GM18507 (cell line): Measurements from ENCODE around the gene PSMD5.

ENCODE experiments used
- DNase-seq: peaks from one replicate; pipeline ENCODE4 v3.0.0; 2011; ENCODE audit warnings: low read depth; ENCODE audit not compliant: insufficient read length; ENCODE audit errors: extremely low spot score
- FAIRE-seq: peaks from 2 replicates; lab custom pipeline; 2011; peaks lifted over from hg19 to GRCh38; lab: Jason Lieb, UNC

The PSMD5 gene

DNA sequence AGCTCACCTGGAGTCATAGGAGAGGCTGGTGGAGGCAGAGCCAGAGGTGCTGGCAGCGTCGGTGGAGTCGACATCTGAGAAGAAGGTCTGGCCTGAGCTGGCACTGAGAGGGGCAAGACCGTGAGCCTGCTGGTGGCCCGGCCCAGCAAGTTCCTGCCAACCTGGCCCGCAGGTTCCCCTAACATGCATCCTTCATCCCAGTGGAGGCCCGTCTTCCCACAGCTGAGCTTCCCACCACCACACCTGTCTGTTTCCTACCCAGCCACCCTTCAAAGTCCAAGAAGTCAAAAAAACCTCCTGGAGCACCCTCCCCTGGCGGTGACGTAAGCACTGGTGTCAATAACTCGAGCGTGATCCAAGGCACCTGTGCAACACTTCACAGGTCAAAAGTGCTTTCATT, 17.4 kb upstream of the PSMD5 start:
- no peak for FAIRE-seq
- DNase-seq = no peak

DNA sequence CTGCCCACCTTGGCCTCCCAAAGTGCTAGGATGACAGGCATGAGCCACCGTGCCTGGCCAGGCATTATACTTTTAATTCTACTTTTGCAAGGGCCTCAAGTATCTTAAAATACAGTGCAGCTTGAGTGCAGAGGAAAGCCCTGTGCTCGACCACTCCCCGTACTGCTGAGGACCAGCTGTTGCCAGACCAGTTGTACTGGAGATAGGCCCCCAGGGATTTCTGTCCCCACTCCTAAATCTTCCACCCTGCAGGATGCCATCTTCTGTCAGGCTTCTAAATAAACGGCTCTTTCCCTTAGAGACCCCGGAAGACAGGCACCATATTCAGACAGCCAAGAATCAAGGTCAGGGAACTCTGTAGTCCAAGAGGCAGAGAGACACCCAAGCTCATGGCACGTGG, 16.6 kb upstream of the PSMD5 start:
- no peak for FAIRE-seq

DNA sequence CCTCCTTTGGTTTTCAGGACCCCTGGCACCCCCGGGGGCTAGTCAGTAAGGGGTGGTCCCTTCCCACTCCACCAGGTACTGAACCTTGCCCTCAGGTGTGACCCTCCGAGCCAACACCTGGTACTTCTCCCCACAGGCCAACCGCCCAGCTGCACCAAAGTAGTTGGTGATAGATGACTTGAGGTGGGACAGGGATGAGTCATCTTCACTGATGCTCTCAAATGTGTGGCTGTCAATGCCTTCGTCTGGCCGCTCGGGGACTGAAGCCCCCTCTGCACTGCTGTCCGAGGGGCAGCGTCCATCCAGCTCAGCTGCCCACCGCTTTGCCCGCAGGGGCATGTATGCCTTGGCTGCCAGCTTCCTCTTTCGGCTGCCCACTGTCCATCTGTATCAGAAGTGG, 15.2 kb upstream of the PSMD5 start:
- DNase-seq (no peak), FAIRE-seq (no peak)

More for the DNA sequence above, 16.6 kb upstream of the PSMD5 start:
- DNase-seq = no peak

DNA sequence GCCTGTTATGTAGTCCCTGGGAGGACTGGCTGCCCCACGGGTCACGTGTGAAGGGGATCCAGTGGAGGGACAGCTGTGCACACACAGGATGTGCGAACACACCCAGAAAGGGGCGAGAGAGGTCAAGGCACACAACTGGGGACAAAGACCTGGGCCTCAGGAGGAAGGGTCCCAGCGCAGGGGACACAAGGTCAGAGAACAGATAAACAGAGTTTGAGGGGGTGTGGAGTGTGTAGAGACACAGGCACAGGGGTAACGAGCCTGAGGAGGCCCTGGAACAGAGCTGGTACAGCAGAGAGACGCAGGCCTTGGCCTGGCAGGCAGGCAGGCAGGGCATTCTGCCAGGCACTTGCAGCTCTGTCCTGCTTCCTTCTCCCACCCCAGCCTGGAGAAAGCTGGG, 14.8 kb upstream of the PSMD5 start:
- no peak for DNase-seq
- no peak for FAIRE-seq

DNA sequence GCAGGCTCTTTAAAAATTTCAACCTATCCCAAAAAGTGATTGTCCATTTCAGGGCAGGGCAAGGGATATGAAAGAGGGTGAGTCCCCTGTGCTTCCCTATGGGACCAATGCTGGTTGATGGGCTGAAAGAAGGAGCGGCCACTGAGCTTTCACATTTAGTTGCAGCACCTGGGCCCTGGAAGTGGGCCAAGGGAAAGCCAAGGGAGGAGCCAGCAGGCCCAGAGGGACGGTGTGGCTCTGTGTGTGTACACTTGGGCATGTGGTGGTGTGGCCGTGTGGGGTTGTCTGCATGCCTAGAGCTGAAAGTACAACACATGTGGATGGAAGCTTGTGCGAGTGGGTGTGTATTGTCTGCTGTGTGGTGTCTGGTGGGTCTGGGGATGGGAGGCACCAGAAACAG, 14.0 kb upstream of the PSMD5 start:
- DNase-seq = no peak
- no peak for FAIRE-seq

DNA sequence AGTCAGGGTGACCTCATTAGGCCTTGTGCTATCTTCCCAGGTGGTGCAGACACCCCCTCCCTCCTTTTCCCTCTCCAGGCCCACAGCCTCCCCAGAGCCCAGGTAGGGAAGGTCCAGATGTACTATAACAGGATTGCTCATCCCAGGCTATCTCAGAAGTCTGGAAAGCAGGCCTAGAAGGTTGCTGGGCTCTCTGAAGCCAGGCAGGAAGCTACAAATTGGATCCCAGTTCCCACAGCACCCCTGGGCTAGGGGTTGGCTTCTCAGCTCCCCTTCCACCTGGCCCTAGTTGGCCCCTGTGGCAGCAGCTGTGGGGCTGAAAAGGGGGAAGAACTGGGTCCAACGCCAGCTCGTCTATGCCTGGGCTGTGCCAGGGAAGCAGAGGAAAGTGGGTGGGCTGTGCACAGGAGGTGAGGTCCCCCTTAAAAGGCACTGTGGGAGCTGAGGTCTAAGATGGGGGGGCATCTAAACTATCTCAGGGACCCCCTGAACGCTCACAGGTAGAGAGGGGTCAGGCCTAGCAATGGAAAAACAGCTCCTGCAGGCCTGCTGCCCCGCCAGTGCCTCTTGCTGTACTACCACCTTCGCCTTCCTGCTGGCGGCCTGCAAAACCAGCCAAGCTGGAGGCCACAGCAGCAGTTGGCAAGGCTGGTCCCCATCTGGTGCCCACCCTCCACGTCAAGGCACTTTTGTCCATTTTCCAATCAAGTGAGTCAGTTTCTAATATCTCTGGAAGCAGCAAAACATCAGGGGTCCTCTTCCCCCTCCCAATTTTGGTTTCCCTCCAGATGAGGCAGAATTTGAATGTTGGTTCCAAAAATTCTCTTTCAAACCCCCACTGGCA, 13.3 kb upstream of the PSMD5 start:
- no peak for FAIRE-seq
- DNase-seq = no peak

DNA sequence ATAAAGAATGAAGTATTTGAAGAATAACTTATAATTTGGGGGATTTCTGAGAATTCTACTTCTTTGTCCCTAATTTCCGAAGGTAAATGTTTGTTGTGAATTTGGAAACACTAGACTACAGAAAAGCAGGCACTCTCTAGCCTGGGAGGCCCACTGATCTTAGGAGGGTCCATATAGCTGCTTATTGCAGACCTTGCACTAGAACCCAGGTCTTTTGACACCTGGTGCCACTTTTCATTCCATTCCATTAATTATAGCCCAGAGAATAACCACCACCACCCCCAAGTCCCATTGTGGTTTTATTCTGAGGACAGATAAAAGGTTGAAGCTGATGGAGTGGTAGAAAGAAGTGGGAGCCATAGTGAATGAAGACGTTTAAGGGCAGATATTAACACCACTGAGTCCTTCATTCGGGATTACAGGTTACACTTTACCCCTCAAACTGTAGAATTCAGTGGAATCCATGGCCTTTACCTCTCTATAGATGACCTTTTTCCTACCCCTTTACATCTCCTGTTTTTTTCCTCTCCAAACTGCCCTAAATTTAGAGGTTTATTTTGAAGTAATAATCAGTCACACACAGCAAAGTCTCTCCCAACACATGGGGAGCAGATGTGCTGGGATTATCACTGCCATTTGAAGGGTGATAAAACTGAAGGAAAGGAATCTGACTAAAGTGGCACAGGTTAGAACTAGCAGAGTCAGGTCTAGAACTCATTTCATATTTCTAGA, 12.0 kb upstream of the PSMD5 start:
- no peak for DNase-seq
- no peak for FAIRE-seq

DNA sequence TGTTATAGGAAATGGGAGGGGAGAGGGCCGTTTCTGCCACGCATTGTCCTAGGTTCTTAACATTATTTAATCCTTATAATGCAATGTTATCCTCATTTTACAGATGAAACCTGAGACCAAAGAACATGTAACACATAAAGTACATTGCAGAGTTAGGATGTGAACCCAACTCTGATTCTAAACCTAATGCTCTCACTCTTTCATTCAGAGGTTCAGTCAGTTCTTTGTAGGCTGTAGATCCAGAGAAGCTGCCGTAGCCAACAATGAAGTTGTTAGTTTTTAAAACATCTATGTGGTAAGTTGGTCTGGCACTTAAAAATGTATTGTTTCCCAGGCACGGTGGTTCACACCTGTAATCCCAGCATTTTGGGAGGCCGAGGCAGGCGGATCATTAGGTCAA, 10.5 kb upstream of the PSMD5 start:
- FAIRE-seq = no peak
- no peak for DNase-seq

DNA sequence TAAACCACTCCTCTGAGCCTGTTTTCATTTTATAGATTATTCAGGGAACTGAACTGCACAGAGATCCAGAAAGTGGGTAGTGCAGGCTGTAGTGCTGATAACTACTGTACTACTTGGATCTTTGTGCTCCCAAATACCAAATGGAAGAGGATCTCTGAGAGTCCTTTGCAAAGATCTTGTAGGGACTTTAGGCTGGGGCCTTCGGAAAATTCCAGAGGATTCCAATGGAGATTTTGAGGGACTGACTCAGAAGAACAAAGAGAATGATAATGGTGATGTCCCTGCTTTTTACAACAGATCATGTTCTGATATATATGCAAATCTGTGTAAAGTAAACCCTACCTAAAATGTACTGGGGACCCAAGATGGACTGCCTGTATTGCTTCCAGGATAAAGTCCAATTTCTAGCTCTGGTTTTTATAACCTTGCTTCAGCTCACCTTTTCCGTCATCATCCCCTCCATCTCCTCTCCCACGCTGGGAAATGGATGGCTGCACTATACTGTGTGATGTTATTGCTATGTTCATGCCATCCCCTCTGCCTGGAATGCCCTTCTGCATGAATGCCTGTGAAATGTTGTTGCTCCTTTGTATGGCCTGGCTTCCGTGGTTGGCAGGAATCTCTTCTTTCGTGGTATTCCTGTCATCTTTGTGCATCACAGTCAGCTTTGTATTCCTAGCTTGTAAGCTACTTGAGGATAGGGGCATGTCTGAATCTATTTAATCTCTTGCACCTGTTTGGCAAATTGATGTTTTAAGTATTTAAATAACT, 9.7 kb upstream of the PSMD5 start:
- FAIRE-seq = no peak
- no peak for DNase-seq

DNA sequence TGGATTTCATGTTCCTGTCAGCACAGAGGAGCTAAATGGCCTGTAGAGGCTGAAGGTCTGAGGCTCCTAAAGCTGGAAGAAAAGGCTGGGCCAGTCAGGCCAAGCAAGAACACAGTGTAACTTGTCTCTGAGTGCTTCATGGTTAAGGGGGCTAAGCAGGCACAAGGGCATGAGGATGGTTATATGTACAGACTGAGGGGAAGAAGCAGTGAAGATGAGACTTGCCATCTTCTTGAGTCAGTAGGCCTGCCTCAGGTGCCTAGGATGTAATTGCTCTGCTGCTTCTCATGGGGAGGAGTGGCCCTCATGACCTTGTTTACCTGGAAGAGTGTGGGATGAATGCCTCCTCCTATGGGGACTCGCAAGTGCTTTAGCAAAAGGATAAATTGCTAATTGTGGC, 8.7 kb upstream of the PSMD5 start:
- DNase-seq (no peak), FAIRE-seq (no peak)

DNA sequence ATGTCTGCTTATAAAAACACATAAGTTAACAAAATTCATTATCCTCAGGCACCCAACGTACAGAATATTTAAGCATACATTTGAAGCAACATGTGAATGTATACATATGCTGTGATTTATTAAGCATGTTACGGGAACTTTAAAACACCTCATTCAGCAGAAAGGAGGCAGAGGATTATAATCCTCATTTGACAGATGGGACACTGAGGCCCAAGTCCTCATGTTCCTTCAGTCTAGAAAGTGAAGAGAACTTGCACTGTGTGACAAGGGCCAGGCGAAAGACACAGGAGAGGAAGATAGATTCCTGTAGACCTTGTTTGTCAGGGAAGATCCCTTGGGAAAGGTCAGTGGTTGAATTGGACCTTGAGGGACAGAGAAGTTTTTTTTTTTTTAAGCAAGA, 7.6 kb upstream of the PSMD5 start:
- no peak for DNase-seq
- no peak for FAIRE-seq

DNA sequence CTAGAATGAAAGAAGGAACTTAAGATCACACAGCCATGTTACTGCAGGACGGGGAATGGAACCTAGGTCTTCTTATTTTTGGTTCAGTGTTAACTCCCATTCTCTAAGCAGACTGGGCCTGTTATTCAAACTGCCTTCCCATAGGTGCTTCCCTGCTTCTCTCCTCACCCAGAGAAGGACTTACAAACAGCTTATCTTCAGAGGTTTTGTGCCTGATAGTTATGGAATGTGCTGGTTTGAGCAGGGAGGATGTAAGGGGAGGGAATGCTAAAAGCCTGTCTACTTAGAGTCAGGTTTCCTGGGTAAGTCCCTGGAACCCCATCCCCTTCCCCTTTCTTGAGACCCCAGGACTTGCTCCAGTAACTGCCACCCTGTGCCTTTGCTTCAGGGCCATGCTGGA, 4.2 kb upstream of the PSMD5 start:
- DNase-seq = no peak
- no peak for FAIRE-seq

DNA sequence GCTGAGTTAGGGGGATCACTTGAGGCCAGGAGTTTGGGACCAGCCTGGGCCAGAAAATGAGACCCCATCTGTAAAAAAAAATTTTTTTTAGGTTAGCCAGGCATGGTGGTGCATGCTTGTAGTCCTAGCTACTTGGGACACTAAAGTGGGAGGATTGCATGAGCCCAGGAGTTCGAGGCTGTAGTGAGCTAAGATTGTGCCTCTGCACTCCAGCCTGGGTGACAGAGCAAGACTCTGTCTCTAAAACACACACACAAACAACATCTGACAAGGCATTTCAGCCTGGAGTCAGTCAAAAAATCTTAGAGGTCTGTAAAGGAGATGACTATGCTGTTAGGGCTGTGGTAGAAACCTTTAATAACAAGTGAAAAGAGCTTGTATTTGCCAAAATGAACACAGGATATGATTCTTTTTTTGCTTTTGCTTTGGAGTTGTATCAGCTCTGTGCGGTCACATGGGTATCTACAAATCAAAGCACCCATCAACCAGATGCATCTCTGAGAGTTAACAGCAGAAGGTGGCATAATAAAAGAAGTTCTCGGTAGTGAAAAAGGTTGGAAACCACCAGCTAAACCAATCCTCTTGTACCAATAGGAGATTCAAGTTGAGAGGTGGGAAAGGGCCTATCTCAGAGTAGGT, 3.6 kb upstream of the PSMD5 start:
- DNase-seq (no peak), FAIRE-seq (no peak)

DNA sequence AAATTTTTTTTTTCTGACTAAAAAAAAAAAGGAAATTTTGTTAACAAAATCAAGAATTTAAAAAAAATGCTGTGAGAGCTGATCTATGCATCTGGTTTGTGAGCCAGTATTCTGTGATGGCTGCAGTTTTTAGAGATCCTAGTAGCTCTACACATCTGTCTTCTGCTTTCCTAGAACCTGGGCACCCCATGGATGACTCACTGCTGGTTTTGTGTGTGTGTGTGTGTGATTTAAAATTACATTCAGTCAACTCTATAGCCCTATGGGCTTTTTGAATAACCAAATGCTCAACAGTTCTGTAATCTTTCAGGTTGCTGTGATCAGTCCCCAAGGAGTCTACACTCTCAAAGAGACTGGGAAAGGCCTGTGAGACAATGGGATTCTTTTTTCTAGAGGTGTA, 2.5 kb upstream of the PSMD5 start:
- no peak for DNase-seq
- FAIRE-seq = no peak

DNA sequence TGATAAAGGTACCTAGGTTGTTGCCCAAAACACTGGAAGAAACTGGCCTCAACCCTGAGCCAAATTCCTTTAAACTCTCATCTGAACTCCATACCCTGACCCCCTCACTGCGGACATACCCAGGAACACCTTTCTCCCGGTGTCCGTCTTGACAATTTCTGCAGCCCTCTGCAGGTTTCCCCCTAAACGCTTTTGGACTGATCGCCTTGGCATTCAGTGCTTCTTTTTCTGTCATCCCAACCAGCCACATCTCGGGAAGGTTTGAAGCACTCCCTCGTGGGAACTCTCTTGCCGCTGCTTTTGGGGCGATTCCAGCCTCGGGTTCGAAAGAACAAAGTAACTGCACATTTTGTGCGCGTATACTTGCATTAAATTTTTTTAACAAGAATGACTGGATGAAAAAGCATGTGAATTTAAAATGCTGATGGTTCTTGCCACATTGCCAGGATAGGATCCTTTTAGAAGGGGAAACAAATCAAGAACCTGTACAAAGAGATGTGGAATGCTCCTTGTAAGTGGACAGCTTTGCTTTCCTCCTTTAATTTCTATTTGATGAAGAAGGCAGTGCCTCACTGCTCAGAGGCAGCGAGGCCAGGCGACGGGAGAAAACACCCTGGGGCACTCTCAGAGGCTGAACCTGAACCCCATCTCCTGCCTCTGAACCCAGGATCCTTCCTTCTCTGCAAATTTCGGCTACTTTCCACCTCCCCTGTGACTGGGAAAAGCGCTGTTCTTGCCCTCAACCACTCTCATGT, 615 bp downstream of the PSMD5 start:
- DNase-seq = no peak
- FAIRE-seq = no peak

DNA sequence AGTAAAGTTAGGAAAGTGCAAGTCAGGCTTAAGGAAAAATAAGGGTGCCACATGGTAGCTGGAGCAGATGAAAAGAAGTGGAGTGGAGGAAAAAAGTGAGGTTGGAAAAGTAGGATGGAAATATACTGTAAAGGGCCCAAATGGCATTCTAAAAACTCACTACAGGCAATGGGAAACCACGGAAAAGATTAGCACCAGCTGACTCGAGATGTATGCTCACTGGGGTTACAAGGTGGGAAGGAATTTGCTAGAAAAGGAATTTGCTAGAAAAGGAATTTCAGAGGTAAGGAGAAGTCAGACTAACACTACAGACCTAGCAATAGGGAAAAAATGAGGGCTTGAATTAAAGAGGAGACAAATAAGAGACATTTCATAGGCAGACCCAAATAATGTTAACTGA, 3.6 kb downstream of the PSMD5 start:
- FAIRE-seq (no peak), DNase-seq (no peak)

DNA sequence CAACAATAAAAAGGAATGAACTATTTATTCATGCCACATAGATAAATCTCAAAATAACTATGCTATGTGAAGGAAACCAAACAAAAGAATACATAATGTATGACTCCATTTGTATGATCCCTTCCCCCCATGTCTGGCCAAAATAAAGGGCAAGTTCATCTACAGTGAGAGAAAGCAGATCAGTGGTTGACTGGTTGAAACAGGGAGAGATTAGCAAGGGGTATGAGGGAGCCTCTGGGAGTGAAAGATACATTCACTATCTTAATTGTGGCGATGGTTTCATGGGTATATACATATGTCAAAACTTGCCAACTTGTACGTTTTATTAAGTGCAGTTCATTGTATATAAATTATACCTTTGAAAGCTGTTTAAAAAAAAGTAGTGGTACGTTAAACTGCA, 4.8 kb downstream of the PSMD5 start:
- FAIRE-seq = no peak
- no peak for DNase-seq

DNA sequence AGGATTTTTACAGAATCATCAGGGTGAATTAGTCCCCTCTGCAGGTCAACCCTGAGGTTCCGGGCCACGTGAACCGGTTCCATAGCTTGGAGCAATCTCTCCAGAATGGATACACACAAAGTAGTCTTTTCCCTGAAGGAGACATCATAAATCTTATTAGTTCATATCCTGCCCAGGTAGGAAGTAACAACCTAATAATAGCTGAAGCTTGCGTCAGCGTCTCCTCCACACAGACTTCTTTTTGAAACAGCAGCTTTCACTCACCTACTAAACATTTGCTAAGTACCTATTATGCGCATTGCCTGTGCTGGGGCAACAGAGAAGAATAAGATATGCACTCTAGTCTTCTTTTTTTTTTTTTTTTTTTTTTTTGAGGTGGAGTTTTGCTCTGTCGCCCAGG, 9.4 kb downstream of the PSMD5 start:
- FAIRE-seq (no peak), DNase-seq (no peak)

DNA sequence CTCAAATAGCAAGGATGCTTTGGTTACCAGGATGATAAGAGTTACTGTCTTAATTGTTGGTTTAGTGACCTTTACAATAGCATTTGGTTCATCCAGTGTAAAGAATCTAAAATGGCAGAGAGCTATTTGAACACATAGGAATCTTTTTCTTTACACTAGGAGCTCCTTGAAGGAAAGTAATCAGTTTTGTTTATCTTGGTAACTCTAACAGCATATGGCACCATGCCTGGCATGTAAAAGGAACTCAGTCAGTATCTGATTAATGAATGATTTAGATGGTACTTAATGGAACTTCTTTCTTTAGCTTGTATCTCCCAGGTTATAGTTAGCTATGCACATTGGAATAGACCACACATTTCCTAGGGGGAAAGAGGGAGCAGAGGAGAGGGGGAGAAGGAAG, 9.9 kb downstream of the PSMD5 start:
- DNase-seq (no peak), FAIRE-seq (no peak)
